Thoracic aorta (tissue), 2 donors: Measurements from ENCODE around the gene HINT1. TPM values are rescaled to one million over a fixed set of nuclear protein-coding genes. Genes with fewer than 3 reads are reported as not detected.

Experiments
- ATAC-seq: fragments of 150-250 bp; one replicate; pipeline ENCODE4 v1.8.0; 2017; ENCODE audit warnings: low read depth; ENCODE audit not compliant: insufficient number of reproducible peaks, low FRiP score
- DNase-seq: peaks from one replicate; pipeline ENCODE4 v3.0.0-alpha.2; 2020; ENCODE audit warnings: low spot score
- H3K27ac ChIP-seq, 2 donors: fragments of 200-600 bp; sonication (generic); 1 replicate in 1 of 2; 2 replicates in 1 of 2; pipeline ENCODE4 v1.5.1; 2016; ENCODE audit warnings: mild to moderate bottlenecking in 2 of 2, moderate library complexity in 2 of 2
- H3K27me3 ChIP-seq: fragments of 200-600 bp; sonication (generic); replicated peaks from 2 replicates; pipeline ENCODE4 v1.6.0; 2016; ENCODE audit warnings: mild to moderate bottlenecking; ENCODE audit not compliant: insufficient read depth
- H3K36me3 ChIP-seq: fragments of 200-600 bp; sonication (generic); one replicate; pipeline ENCODE4 v1.5.1; 2016
- H3K4me1 ChIP-seq, 2 donors: fragments of 200-600 bp; sonication (generic); 1 replicate in 1 of 2; 2 replicates in 1 of 2; pipeline versions ENCODE4 v1.5.1 to v1.6.0; 2016; ENCODE audit warnings: low read depth in 2 of 2, mild to moderate bottlenecking in 1 of 2; ENCODE audit not compliant: control insufficient read depth in 1 of 2
- H3K4me3 ChIP-seq: fragments of 200-600 bp; sonication (generic); 2 replicates; pipeline ENCODE4 v1.5.1; 2016; ENCODE audit warnings: mild to moderate bottlenecking
- H3K9me3 ChIP-seq: fragments of 200-600 bp; sonication (generic); 2 replicates; pipeline ENCODE4 v1.5.1; 2016
- total RNA-seq, 2 donors: library from RNA; depleted of rRNA; stranded (reverse); fragments of >200 nt; gene quantifications; one replicate each; pipeline versions ENCODE4 v1.1.0 to v1.2.3, GENCODE V29; 2016
- TF ChIP-seq, protein P1 (sequence below): fragments of 200-600 bp; sonication (generic); IDR thresholded peaks from one replicate; pipeline ENCODE4 v1.5.1; 2019; ENCODE audit warnings: antibody characterized with exemption

HINT1 gene
- 100 to 1,000 TPM; 116 to 167 TPM for total RNA-seq

DNA sequence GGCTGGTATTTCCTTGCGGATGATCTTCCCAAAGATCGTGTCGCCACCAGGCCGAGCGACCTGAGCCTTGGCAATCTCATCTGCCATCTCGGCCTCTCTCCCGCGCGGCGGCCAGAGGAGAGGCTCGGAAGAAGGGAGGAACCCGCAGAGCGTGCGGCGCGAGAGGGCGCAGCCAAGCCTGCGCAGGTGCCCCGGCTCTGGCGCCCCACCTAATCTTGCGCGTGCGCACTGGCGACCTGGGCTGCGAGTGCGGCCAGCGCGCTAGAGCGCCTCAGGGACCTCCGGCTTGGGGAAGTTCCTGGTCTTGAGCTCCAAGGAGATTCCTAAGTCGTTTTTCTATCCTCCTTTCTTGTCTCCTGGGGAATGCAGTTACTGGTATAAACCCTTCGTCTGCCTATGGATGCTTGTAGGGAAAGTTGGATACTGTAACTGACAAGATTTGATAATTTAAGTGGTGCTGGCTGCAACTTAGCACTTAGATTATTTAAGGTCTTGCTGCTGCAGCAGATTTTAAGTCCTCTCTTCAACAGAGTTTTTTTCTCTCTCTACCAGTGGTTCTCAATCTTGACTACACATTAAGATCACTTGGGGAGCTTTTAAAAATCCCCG, at the start of gene HINT1:
Gene HINT1 (minus strand): TSS at position 138 of the 609 bp plus-strand sequence. CDS start 51 bp downstream, at position 87.
- Histone ChIP-seq H3K36me3 (peaks cover 7% of the 10 kb centered on the region), H3K4me3 (peak within 1 kb of the TSS; percentile 76), H3K9me3 (no peaks in the 10 kb centered on the region), H3K27ac (peak within 1 kb of the TSS; percentile 91 to 94), H3K4me1 (peaks cover 8 to 21% of the 10 kb centered on the region in 2 donors), H3K27me3 (no peaks in the 10 kb centered on the region)
- ATAC-seq: peak; percentile 68
- peak; percentile 50 for DNase-seq
- TF ChIP-seq, protein P1, sequence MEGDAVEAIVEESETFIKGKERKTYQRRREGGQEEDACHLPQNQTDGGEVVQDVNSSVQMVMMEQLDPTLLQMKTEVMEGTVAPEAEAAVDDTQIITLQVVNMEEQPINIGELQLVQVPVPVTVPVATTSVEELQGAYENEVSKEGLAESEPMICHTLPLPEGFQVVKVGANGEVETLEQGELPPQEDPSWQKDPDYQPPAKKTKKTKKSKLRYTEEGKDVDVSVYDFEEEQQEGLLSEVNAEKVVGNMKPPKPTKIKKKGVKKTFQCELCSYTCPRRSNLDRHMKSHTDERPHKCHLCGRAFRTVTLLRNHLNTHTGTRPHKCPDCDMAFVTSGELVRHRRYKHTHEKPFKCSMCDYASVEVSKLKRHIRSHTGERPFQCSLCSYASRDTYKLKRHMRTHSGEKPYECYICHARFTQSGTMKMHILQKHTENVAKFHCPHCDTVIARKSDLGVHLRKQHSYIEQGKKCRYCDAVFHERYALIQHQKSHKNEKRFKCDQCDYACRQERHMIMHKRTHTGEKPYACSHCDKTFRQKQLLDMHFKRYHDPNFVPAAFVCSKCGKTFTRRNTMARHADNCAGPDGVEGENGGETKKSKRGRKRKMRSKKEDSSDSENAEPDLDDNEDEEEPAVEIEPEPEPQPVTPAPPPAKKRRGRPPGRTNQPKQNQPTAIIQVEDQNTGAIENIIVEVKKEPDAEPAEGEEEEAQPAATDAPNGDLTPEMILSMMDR: no peak

DNA sequence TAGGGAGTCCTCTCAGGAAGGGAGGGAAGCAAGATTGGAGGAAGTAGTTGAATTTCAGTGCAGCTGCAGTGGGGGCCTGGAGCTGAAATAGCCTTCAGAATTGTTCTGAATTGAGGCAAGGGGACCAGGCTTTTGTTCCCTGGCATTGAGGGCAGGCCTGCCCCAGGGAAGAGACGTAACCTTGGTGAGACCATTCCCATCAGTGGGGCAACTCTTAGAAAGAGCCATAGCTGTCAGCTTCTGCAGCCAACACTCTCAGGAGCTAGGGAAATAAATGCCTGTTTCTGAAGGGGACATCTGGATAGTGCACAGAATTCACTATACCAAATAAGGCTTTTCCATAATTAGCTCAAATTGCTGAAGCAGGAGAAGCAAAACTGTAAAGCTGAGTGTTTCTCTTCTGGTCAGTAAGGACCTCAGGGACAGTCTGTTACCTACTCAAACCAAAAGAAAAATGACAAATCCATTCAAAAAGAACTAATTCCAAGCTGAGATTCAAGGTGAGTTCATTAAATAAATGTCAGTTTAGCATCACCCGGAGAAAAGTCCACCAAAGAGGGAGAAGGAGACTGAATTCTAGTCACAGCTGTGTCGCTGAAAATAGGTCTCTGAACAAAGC, 49.7 kb upstream of the HINT1 start:
- no peak overlapping the region for H3K4me3 ChIP-seq
- DNase-seq: no peak
- no peak overlapping the region for H3K27ac ChIP-seq
- ATAC-seq: no peak
- peaks cover 0 to 7% of the 10 kb centered on the region in 2 donors for H3K4me1 ChIP-seq
- no peaks in the 10 kb centered on the region for H3K36me3 ChIP-seq
- no peaks in the 10 kb centered on the region for H3K27me3 ChIP-seq
- H3K9me3 ChIP-seq: no peaks in the 10 kb centered on the region
- TF ChIP-seq, protein P1: no peak

DNA sequence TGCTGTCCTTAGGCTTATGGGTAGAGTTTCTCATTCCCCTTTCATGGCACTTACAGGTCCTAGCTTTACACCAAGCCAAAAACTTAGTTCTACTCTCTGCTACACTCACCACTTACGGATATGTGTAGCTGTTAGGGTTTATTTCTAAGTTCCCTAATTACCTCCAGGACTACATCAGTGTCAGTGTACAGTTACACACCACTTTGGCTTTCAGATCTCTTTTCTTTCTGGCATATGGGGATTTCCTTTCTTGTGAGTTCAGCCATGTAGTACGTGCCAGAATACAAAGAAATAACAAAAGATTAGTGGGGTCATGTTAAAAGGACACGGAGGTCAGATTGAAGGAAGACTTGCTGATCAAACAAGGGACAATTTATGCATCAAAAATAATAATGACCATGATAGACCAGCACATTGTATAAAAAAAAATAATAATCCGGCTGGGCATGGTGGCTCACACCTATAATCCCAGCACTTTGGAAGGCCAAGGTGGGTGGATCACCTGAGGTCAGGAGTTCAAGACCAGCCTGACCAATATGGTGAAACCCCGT, 47.5 kb upstream of the HINT1 start:
- Histone ChIP-seq H3K27ac (no peak overlapping the region), H3K9me3 (no peaks in the 10 kb centered on the region), H3K27me3 (no peaks in the 10 kb centered on the region), H3K4me3 (no peak overlapping the region), H3K4me1 (peaks cover 0 to 7% of the 10 kb centered on the region in 2 donors), H3K36me3 (no peaks in the 10 kb centered on the region)
- DNase-seq (no peak), ATAC-seq (no peak)
- TF ChIP-seq, protein P1: no peak

DNA sequence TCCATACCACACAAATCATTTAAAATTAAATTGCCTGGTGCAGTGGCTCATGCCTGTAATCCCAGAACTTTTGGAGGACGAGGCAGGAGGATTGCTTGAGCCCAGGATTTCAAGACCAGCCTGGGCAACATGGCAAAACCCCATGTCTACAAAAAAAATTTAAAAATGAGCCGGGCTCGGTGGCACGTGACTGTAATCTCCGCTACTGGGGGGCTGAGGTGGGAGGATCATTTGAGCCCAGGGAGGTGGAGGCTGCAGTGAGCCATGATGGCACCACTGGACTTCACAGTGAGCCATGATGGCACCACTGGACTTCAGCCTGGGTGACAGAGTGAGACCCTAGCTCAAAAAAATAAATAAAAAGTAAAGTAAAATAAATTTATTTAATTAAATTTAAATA, 46.6 kb upstream of the HINT1 start:
- no peaks in the 10 kb centered on the region for H3K27me3 ChIP-seq
- H3K4me3 ChIP-seq: no peak overlapping the region
- no peaks in the 10 kb centered on the region for H3K36me3 ChIP-seq
- TF ChIP-seq, protein P1: no peak
- H3K27ac ChIP-seq: no peak overlapping the region
- no peaks in the 10 kb centered on the region for H3K9me3 ChIP-seq
- peaks cover 2 to 7% of the 10 kb centered on the region in 2 donors for H3K4me1 ChIP-seq
- ATAC-seq (no peak), DNase-seq (no peak)

DNA sequence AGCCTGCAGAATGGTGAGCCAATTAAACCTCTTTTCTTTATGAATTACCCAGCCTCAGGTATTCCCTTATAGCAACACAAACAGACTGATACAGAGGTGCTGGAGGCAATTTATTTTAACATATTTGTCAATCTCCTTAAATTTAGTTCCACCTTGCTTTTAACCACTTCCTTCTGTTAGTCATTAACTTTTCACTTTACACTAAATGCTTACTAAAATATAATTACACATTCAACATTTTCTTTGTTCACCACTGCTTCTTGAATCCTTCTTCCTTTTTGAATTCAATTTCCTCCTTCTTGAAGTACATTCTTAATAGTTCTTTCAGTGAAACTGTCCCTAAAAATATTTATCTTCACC, 45.1 kb upstream of the HINT1 start:
- Histone ChIP-seq H3K36me3 (no peaks in the 10 kb centered on the region), H3K4me3 (no peak overlapping the region), H3K27ac (no peak overlapping the region), H3K27me3 (no peaks in the 10 kb centered on the region), H3K9me3 (no peaks in the 10 kb centered on the region), H3K4me1 (peaks cover 4 to 7% of the 10 kb centered on the region in 2 donors)
- DNase-seq: no peak
- TF ChIP-seq, protein P1: no peak
- ATAC-seq: no peak
